Activated T-cell treated with anti-CD3 and anti-CD28 coated beads, Interleukin-2, amount 50 U/mL, for 48 hours (primary cell): Measurements from ENCODE around the gene FHOD3.

Source experiments
- DNase-seq, 2 experiments: peaks; one replicate each; pipeline ENCODE4 v3.0.0-alpha.2; 2020

Gene FHOD3

DNA sequence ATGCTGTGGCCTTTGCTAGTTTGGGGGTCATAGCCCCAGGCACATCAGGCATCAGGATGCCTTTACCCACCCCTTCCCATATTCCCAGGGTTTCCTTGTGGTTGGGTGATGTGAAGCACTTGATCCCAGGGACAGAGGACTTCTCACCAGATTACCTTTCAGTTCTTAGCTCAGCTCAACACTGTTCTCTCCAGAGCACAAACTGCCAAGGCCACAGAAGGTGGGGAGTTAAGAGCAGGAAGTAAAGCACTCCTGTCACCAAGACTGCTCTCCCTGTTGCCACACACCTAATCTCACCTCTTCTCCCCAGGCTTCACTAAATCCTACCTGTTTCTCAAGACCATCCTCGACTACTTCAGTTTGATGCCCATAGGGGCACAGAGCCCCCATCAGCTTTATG is 25.9 kb downstream of the FHOD3 start:
- DNase-seq: no peak

DNA sequence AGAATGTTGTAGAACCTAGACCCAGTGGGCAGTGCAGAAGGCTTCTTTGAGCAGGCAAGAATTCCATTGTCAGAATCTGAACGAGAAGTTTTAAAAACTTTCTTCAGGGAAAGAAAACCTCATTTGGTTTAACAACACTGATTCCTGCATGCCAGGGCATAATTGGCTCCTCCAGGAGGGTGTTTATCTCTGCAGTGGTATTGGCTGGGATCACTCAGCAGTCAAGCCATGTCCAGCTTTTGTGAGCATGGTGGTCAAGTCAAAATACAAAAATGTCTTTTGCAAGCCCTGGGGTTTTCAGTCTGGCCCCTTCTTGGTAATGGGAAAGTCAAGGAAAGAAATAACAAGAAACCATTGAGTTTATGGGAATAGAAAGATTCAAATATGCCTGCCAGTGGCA is 28.3 kb downstream of the FHOD3 start:
- no peak for DNase-seq

DNA sequence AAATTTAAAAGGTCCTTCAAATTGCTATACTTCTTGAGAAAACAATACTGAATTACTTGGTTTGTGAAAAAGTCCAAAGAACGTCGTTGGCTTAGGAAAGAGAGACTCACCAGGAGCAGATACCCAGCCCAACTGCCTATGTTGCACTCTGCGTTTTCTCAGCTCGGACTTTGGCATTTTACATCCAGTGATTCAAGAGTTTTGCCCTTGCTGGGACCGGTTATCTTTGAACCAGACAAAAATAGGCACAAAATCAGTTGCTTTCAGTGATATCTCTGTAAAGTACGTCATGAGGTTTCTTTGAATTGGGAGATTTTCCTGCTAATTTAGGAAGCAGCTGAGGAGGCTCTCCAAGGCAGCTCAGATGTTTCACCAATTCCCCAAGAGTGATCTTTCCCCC is 29.3 kb downstream of the FHOD3 start:
- no peak for DNase-seq

DNA sequence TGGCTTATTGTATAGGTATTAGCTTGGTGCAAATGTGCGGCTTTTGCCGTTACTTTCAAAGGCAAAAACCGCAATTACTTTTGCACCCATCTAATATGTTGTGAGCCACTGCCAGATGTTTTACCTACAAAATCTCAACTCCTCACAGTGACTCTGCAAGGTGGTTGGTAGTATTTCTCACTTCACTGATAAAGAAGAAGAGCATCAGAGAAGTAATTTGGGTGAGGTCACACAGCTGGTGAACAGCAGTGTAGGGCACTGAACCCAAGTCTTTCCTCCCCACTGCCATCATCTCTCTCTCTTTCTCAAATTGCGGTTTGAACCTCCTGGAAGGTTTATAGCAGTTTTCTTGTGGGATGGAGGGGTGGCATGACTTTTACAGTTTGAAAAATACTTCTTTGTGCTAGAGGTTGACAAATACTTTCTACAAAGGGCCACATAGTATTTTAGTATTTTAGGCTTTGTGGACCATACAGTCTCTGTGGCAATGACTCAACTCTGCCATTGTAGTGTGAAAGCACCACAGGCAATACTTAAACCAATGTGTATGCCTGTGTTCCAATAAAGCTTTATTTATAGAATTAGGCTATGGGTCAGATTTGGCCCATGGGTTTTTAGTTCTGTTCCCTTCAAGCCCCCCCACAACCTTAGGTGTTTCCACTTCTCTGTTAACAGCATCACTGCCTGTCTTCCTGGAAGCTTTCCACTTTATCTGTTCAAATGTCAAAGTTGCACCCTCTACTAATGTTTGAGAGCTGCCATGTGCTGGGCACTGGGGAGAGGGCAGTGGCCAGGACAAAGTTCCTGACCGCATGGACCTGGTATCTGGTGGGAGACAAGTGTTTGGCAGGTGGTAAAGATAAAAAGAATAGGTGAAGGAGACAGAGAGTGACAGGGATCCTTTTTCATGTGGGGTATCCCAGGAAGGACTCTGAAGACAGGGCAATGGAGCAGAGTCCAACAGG is 30.1 kb downstream of the FHOD3 start:
- DNase-seq: no peak

DNA sequence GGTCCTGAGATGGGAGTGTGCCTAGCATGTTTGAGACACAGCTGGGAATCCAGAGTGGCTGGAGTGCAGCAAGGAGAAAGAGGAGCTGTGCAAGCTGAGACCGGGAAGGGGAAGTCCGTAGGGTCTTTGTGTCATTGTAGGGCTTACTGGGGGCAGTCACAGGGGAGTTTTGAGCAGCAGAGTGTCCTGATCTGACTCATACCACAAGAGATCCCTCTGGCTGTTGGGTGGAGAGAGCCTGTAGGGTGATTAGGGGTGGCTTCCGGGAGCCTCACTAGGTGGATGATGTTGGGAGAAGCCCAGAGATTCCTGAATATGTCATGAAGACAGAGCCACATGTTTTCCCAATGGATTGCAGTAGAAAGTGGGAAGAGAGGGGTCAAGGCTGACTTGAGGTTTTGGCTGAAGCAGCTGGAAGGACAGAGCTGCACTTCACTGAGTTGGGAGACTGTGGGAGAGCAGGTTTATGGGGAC is 30.9 kb downstream of the FHOD3 start:
- no peak for DNase-seq

DNA sequence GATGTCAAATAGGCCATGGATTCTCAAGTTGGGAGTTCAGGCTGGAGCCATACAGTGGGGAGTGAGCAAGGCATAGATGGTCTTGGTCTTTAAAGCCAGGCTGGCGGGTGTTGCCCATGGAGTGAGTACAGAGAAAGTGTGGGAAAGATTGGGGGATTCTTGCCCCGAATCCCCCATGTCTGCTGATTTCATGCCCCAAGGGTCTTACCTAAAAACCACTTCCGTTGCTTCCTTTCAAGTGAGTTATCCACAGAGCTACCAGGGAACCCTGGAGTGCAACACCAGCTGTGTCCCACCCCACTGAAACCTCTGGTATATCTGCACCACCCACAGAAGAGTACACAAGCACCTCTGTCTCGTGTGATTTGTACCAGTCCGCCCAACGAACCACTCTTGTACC is 31.4 kb downstream of the FHOD3 start:
- DNase-seq: no peak

DNA sequence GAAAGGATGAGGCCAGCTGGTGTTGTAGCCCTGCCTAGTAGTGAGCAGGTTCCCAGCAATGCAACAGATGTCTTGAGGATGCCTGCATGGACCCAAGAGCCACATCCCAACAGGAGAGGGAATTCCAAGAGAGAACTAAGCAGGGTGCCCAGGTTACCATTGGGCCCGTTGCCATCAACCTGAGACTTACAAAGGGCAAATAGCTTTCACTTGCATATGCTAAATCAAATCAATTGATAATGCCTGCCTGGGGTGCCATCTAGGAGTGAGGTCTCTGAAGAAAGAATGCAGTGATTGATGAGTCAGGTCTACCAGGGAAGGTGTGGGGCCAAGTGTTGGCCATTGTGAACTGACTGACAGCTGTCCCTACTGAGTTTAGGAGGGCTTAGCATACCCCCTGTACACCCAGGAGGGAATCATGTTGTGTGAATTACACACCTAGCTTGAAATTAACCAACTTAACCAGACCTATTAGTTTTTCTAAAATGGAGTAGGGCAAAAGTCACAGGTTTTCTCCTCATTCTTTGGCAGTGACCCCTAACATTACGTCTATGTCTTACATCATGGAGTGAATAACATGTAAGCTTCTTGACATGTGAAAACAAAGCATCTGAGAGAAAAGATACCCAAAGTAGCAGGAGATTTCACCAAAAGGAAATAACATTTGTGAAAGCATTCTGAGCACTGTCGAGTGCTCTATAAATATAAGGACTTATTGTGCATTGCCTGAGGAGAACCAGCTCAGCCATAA is 32.3 kb downstream of the FHOD3 start:
- no peak for DNase-seq

DNA sequence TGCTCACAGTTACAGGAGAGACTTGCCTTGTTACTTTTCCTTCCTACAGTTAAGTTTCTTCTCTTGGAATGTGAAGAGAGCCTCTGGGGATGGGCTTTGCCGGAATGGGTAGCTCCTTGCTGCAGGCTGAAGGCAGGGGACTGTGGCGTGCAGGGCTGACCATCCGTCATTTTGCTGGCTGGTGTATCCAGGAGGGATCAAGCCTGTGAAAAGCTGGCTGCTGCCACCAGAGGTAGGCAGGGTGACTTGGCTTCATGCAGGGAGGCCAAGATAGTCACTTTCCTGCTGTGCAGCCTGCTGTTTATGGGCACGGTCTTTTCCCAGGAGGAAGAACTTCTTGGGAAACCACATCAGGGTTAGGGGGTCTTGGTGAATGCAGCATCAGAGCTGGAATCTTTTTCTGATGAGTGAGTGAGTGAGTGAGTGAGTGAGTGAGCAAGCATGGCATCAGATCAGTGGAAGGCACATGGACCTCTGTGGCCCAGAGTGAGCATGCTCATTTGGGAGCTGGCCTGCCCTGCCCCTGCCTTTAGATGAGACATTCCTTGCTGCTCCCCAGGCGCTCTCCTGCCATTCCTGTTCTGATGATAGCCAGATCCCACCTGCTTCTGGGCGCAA is 33.0 kb downstream of the FHOD3 start:
- DNase-seq: no peak

DNA sequence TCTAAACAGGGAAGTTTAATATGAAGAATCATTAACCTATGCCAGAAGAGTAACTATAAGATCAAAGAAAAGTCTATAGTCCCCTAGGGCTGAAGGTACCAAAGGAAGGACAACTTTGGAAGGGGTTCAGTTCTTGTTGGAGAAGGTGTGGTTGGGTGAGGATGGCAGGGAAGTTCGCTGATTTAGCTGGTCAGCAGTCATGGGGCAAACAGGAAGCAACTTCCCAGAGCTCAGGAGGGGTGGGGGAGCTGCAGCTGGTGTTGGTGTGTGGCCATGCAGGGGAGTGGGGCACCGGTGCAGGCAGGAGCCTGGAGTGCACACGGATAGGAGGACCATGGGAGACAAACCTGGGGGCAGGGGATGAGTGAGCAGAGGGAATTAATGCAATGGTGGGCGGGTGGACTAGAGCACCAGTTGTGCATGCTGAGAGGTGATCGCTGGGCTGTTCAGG is 34.0 kb downstream of the FHOD3 start:
- DNase-seq: no peak

DNA sequence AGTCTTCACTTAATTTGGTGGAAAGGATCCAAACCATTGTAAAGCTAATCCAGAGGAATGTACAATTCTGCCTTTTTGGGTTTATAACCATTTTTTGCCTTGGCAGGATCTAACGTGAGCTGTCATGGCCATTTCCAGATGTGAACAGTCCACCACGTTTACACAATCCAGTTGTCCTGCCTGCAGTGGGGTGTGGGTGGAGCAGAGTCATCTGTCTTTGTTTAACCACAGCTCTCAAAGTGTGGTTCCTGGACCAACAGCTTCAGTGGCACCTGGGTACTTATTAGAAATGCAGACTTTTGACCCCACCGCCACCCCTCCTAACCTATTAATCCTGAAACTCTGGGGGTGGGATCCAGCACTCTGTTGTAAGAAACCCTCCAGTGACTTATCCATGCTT is 35.9 kb downstream of the FHOD3 start:
- no peak for DNase-seq

DNA sequence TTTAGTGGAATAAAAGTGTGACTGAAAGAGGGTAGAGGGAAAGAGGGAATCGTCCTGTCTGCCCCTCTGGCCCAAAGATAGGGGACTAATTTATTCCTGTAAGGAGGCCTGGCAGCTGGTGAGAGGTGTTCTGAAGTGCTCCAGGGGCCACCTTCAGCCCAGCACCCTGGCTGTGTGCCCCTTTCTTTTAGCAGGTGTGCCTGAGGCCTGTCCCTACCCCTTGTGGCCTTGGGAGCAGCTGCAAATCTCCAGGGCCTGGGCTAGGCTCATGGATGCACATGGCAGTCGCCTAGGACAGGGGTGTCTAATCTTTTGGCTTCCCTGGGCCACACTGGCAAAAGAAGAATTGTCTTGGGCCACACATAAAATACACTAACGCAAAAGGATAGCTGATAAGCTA is 37.3 kb downstream of the FHOD3 start:
- DNase-seq: no peak

DNA sequence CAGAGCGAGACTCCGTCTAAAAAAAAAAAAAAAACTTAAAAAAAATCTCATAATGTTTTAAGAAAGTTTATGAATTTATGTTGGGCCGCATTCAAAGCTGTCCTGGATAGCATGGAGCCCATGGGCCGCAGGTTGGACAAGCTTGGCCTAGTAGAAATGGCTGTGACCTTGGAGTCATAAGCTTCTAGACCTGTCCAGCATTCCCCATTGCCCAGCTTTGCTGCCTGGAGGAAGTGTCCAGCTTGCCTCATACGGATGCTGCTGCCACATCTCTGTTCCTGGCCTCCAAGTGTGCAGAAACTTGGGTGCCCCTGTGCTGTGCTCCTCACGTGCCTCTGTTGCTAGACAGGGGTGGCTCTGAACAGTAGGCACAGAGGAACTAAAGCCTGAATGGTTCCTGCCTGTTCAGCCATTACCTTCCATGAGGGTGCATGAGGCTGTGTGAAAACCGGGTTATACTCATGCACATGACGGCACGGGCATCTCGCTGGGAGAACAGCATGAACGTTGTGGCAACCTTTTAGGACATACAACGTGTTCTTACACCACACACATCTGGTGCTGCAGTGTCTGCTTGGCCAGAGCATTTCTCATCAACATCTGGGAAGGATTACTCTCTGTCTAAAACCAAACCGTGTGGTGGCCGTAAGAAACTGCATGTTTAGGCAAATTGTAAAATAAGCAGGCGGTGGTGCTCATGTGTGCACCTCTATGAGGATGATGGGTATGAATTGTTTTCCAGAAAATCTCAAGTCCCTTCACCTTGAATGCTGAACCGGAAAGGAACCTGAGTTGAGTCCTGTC is 38.2 kb downstream of the FHOD3 start:
- DNase-seq: no peak

DNA sequence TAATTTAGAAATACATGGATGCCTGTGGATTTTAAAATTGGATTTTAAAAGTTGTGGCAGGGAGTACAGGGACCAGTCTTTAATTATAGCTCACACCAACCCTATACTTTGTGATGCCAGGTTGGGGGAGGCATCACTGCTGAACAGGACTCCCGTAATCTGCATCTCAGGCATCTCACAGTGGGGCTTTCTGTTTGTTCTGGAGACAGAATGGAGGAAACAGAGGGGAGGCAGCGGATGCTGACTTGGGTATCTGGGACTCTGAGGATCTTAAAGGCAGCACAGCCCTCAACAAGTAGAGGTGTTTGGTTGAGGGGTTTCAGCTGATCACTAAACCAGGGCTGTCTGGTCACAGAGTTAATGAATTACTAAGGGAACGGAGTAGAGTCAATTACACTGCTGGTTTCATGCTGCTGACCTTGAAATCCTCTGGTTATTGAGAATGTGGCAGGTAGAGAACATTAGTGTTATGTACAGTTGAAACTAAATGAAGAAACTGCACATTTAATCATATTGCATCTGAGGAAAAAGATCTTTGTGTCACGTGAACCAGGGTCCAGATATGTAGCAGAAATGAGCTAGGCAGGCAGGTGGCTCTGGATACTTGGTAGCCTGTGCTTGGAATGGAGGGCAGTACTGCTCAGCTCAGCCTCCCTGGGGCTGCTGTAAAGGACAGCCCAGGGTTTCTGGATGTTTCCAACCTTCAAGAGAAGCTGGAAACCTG is 40.3 kb downstream of the FHOD3 start:
- DNase-seq: no peak

DNA sequence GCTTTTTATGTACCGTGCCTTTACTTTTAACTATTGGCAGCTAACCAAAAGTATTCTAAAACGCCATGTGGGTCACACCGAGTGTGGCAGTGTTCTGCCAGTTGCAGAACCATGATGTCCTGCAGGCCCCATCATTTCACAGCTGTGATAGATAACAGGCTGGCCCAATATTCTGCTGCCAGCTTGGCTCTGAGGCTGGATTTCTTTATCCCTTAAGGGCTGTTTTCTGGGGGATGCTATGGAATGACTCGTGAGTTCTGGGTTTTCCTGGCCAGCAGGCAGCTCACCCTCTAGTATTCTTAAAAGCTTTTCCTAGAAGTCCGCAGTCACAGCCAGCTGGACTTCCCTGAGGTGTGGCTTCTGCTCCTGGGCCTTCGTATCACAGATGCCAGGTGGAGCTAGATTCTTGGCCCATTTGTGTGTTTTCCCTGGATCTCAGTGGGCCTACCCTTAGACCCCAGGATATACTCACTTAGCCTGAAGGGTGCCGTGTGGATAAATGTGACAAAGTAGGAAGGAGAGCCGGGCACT is 41.0 kb downstream of the FHOD3 start:
- no peak for DNase-seq

DNA sequence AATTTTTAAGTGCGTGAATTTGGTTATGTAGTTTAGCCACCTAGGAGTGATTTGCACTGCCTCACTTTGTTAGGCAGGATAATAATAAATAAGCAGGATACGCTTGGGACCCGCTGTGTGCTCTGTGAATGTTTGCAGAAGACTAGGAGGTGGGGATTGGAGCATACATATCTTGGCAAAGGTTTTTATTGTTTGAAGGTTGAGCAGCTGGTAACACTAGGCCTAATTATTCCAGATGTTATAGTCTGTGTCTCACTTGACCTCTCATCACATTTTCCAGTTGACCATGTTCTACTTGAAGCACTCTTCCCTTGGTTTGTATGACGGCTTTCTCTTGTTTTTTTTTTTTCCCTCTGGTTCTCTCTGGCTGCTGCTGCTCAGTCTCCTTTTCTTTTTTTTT is 42.7 kb downstream of the FHOD3 start:
- DNase-seq: no peak

DNA sequence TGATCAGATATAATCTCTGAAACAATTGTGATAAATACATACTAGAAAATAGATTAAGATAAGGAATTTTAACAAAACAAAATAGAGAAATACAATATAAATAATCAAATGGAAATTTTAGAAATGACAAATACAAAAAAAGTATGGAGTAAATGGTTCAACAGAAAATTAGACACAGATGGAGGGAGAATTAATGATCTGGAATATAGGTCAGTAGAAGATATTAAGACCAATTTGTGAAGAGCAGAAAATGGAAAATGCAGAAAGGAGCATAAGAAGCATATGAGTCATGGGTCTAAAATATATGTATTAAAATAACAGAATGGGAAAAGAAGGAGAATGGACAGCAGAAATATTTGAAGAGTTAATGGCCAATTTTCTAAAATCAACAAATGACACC is 44.4 kb downstream of the FHOD3 start:
- DNase-seq: no peak

DNA sequence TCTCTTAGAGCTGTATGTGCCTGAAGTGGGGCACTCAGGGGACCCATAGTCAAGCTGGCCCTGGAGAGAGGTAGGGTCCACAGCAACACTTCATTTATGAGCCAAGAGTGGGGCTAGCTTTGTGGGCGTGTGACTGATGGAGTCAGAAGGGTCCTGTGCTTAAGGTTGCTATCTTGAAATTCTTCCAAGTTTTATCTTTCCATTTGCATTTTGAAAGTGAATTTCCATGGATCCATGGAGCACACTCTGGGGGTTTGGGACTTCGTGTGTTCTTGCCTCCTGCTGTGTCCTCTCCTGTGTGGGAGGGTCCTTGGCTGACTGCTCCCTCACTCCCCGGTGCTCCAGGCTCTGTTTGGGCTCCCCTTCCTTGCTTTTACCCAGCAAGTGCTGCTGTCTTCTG is 50.8 kb downstream of the FHOD3 start:
- DNase-seq: no peak

DNA sequence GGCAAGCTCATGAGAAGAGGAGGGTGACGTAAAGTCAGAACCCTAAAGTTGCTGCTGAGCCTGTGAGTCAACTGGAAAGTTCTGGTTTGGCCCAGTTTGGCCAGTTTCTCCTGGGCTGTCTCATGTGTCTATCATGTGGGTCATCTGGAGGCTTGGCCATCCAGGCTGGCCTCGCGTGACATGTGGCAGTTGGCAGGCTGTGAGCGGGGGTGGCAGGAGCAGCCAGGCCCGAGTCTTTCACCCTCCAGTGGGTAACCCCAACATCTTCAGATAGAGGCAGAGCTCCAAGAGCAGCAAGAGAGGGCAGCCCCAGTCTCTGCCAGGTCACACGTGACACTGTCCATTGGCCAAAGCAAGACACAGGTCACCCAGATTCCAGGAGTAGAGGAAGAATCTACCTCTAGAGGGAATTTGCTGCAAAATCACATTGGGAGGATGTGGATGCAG is 51.5 kb downstream of the FHOD3 start:
- DNase-seq: no peak

DNA sequence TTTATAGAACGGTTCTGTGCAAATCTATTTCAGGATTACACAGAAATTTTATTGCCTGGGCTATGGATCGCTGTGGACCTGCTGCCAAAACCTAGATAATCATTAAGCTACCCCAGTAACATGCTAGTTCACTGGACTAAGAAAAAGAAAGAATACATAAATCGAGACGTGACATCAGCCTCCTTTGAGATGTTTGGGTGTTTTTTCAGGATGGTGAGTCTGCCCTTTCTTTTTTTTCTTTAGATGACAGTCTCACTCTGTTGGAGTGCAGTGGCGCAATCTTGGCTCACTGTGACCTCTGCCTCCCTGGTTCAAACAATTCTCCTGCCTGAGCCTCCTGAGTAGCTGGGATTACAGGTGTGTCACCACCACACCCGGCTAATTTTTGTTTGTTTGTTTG is 52.0 kb downstream of the FHOD3 start:
- no peak for DNase-seq

DNA sequence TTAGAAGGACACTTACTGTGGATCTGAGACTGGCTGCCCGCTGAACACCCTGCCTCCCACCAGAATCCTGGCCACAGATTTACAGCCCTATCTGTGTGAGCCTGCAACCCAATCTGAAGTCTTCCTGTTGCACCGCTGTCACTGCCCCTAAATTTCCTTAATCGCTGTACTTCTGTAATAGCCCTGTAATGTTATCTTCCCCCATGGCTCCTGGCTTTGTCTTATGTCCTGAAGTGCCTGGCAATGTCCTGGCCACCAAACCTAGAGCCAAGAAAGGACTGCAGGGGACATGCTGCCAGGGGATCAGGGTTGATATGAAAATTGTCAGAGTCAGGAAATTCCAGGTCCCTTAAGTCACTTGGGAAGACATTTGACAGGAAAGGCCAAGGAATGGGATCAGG is 52.7 kb downstream of the FHOD3 start:
- DNase-seq: no peak

DNA sequence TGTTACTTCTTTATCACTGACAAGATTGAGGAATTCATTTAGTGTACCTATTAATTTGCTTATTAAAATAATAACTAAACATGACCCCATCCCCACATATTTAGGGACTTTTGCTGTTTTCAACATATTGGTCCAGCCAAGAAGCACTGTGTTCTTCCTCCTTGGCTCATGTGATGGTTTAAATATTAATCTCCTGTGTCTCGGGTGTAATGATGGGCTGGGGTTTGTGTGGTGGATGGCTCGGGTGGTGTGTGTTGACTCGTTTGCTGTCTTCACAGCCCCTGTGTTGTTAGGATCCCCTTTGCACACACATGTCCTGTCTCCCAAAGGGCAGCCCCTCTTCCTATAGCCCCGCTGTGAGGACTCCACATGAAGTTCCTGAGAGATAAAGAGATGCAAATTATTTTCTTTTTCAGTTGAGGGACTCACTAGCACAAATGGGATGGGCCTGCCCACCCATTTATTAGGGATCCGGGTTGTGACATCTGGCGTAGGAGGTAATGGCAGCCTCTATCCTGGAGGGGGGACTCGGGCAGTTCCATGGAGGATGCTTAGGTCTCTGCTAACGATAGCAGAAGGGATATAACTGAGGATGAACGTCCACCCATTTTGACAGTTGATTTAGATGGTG is 53.4 kb downstream of the FHOD3 start:
- no peak for DNase-seq
